ENCODE measurements around the gene LRBA. TPM values are rescaled to one million over a fixed set of nuclear protein-coding genes. Genes with fewer than 3 reads are reported as not detected.

The LRBA gene
- total RNA-seq, 1 donor from 2014 or later = 68.0 TPM

- DNase-seq (ENCODE audit: extremely low spot score in 2 of 2) = no peak
- Histone ChIP-seq H3K36me3 (no peaks in the 10 kb centered on the region), H3K4me1 (no peaks in the 10 kb centered on the region), H3K4me3 (no peak overlapping the region), H3K9me3 (no peaks in the 10 kb centered on the region), H3K27ac (no peak overlapping the region), H3K27me3 (no peaks in the 10 kb centered on the region)
- intact Hi-C loops (cut with DNase I) = no loop called here
- TF ChIP-seq CTCF (IDR thresholded peaks at IDR 0.05) (no peak), POLR2A (IDR thresholded peaks at IDR 0.05) (no peak), POLR2AphosphoS5 (IDR thresholded peaks at IDR 0.05; ENCODE audit: insufficient read depth in 1 of 2, low read depth in 1 of 2) (no peak)
Measured at GRCh38 chr4:150327262-150327780, 687.8 kb downstream of the LRBA start.

- H3K9me3 ChIP-seq = no peaks in the 10 kb centered on the region
- intact Hi-C loops (cut with DNase I) = no loop called here
- no peak for DNase-seq (ENCODE audit: extremely low spot score in 2 of 2)
- TF ChIP-seq CTCF (IDR thresholded peaks at IDR 0.05) = no peak
- no peak for TF ChIP-seq POLR2AphosphoS5 (IDR thresholded peaks at IDR 0.05; ENCODE audit: insufficient read depth in 1 of 2, low read depth in 1 of 2)
- TF ChIP-seq POLR2A (IDR thresholded peaks at IDR 0.05) = no peak
- no peaks in the 10 kb centered on the region for H3K36me3 ChIP-seq
- H3K4me3 ChIP-seq = no peak overlapping the region
- no peak overlapping the region for H3K27ac ChIP-seq
- no peaks in the 10 kb centered on the region for H3K27me3 ChIP-seq
- H3K4me1 ChIP-seq = no peaks in the 10 kb centered on the region
Measured at GRCh38 chr4:150325872-150326271, 689.2 kb downstream of the LRBA start.

DNA sequence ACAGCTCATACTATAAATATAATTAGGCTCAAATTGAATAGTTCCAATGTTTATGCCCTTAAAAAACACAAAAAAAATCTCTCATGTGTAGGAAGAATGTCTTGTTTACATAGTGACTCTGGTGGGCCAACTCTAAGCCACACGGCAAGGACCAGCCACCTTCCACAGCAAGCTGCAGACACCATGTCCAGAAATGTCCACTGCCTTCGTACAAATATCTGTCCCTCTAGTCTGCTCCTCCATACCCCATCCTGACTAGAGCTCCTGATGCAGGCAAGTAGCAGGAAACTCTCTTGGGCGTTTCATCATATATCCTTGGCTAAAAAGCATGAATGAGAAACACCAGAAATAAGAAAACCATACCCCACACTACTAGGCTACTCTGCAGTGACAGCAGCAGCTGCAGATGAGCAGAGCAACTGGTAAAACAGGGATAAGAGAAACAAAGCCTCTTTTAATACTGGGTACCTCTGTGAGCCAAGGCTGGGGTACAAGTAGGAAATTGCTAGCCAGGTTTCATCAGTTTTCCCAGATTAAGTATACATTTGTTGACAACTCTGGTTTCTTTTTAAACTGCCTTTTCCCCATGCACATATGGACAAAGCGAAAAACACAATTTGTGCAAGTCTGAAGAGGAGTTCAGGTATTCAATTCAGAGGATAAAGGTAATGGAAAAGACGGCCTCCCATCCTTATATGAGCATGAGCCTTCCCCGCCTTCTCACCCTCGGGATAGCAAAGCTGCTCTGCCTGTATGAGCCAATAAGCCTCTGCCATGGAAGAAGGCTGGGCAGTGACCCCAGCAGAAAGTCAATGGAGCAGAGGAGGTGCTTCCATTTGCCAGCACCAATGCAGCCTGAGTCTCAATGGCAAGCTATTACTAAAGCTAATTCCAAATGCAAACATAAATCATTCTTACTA, 691.4 kb downstream of the LRBA start:
- H3K27ac ChIP-seq = no peak overlapping the region
- TF ChIP-seq POLR2A (IDR thresholded peaks at IDR 0.05) (no peak), CTCF (IDR thresholded peaks at IDR 0.05) (no peak), POLR2AphosphoS5 (IDR thresholded peaks at IDR 0.05; ENCODE audit: insufficient read depth in 1 of 2, low read depth in 1 of 2) (no peak)
- H3K4me3 ChIP-seq = no peak overlapping the region
- H3K36me3 ChIP-seq = no peaks in the 10 kb centered on the region
- DNase-seq (ENCODE audit: extremely low spot score in 2 of 2) = no peak
- H3K9me3 ChIP-seq = no peaks in the 10 kb centered on the region
- H3K4me1 ChIP-seq = no peaks in the 10 kb centered on the region
- intact Hi-C loops (cut with DNase I) = no loop called here
- no peaks in the 10 kb centered on the region for H3K27me3 ChIP-seq

DNA sequence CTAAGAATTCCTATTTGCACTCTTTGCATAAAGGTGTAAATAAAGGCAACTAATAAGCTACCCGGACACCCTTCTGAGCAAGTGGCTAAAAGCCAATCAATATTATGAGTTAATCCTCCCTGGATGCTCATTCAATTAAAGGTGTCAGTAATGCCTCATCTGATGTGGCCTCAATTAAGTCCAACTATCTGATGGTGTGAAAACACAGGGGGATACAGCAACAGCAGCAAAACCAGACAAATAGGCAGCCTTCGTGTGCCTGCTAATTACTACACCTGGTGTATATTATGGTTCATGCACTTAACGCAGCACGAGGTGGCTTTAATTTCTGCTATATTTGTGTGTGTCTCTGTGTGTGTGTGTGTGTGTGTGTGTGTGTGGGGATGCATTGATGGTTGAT, 692.4 kb downstream of the LRBA start:
- TF ChIP-seq CTCF (IDR thresholded peaks at IDR 0.05) = no peak
- TF ChIP-seq POLR2A (IDR thresholded peaks at IDR 0.05) = no peak
- TF ChIP-seq POLR2AphosphoS5 (IDR thresholded peaks at IDR 0.05; ENCODE audit: insufficient read depth in 1 of 2, low read depth in 1 of 2) = no peak
- no peaks in the 10 kb centered on the region for H3K27me3 ChIP-seq
- intact Hi-C loops (cut with DNase I) = no loop called here
- no peaks in the 10 kb centered on the region for H3K36me3 ChIP-seq
- no peaks in the 10 kb centered on the region for H3K4me1 ChIP-seq
- DNase-seq (ENCODE audit: extremely low spot score in 2 of 2) = no peak
- H3K9me3 ChIP-seq = no peaks in the 10 kb centered on the region
- no peak overlapping the region for H3K4me3 ChIP-seq
- H3K27ac ChIP-seq = no peak overlapping the region

- Histone ChIP-seq H3K36me3 (no peaks in the 10 kb centered on the region), H3K4me3 (no peak overlapping the region), H3K9me3 (no peaks in the 10 kb centered on the region), H3K4me1 (no peaks in the 10 kb centered on the region), H3K27ac (no peak overlapping the region), H3K27me3 (no peaks in the 10 kb centered on the region)
- DNase-seq (ENCODE audit: extremely low spot score in 2 of 2) = no peak
- intact Hi-C loops (cut with DNase I) = no loop called here
- TF ChIP-seq POLR2AphosphoS5 (IDR thresholded peaks at IDR 0.05; ENCODE audit: insufficient read depth in 1 of 2, low read depth in 1 of 2) (no peak), POLR2A (IDR thresholded peaks at IDR 0.05) (no peak), CTCF (IDR thresholded peaks at IDR 0.05) (no peak)
Measured at GRCh38 chr4:150321113-150321512, 694.0 kb downstream of the LRBA start.
